Erythroblast (primary cell): ENCODE measurements around the gene ARHGAP29.

Source experiments
- GATA1 ChIP-seq: IDR thresholded peaks from 2 replicates; pipeline ENCODE4 v1.6.1; 2011; ENCODE audit warnings: low read depth, mild to moderate bottlenecking, control low read depth, low read length, moderate library complexity
- POLR2A ChIP-seq: IDR thresholded peaks from 2 replicates; pipeline ENCODE4 v1.6.1; 2011; ENCODE audit warnings: mild to moderate bottlenecking, low read length

- TF ChIP-seq POLR2A (no peak), GATA1 (no peak)
Observed at GRCh38 chr1:94125551-94126514, 111.6 kb downstream of the ARHGAP29 start.
